H1 (cell line): ENCODE results near the gene BSDC1. TPM values are rescaled to one million over a fixed set of nuclear protein-coding genes. Genes with fewer than 3 reads are reported as not detected.

ENCODE experiments used
- CTCF ChIA-PET: fragments of 300-600 bp; sonication (Branson Sonifier 250); formaldehyde crosslinking; loops from one replicate; lab custom pipeline; 2021; ENCODE audit not compliant: partially characterized antibody; lab: Charles Lee
- POLR2A ChIA-PET: fragments of 300-600 bp; sonication (Branson Sonifier 250); formaldehyde crosslinking; loops from one replicate; lab custom pipeline; 2021; ENCODE audit warnings: inconsistent platforms; ENCODE audit not compliant: partially characterized antibody; lab: Charles Lee
- DNase-seq, 2 experiments: peaks; one replicate each; pipeline versions ENCODE4 v3.0.0 to v3.0.0-alpha.2; 2010 to 2022; ENCODE audit warnings: low spot score in 2 of 2, low read depth in 1 of 2, mixed read lengths in 1 of 2
- FAIRE-seq: peaks from 2 replicates; lab custom pipeline; 2011; peaks lifted over from hg19 to GRCh38; lab: Jason Lieb, UNC
- H2AFZ ChIP-seq: 2 replicates; pipeline ENCODE4 v1.8.1; 2012; ENCODE audit warnings: low read length, inconsistent platforms
- H2AK5ac ChIP-seq: 2 replicates; pipeline ENCODE4 v1.6.1; 2013; ENCODE audit warnings: low read depth, low read length
- H2BK120ac ChIP-seq: replicated peaks from 2 replicates; pipeline ENCODE3; 2013; ENCODE audit warnings: low read depth, low read length, inconsistent platforms
- H2BK12ac ChIP-seq: 2 replicates; pipeline ENCODE4 v1.6.1; 2013; ENCODE audit warnings: low read depth, low read length
- H2BK15ac ChIP-seq: 2 replicates; pipeline ENCODE4 v1.6.1; 2013; ENCODE audit warnings: low read length
- H2BK20ac ChIP-seq: 2 replicates; pipeline ENCODE4 v1.6.1; 2013; ENCODE audit warnings: low read length
- H2BK5ac ChIP-seq: 2 replicates; pipeline ENCODE4 v1.6.1; 2013; ENCODE audit warnings: low read depth, low read length
- H3K14ac ChIP-seq: 2 replicates; pipeline ENCODE4 v1.6.1; 2013; ENCODE audit warnings: inconsistent platforms; ENCODE audit not compliant: insufficient read length
- H3K18ac ChIP-seq: 2 replicates; pipeline ENCODE4 v1.6.1; 2013; ENCODE audit warnings: low read length; ENCODE audit errors: extremely low read depth
- H3K23ac ChIP-seq: 2 replicates; pipeline ENCODE4 v1.6.1; 2013; ENCODE audit warnings: inconsistent platforms; ENCODE audit not compliant: insufficient read length
- H3K23me2 ChIP-seq: 2 replicates; pipeline ENCODE4 v1.6.1; 2013; ENCODE audit warnings: low read depth, low read length
- H3K27ac ChIP-seq: 2 replicates; pipeline ENCODE4 v1.6.1; 2011; ENCODE audit warnings: low read depth, low read length, inconsistent platforms
- H3K27me3 ChIP-seq, 4 experiments: replicated peaks in 1 of 4; 1 replicate in 1 of 4; 2 replicates in 3 of 4; pipeline versions ENCODE4 v1.6.1 to v1.8.1; 2011 to 2013; ENCODE audit warnings: low read length in 3 of 4, mild to moderate bottlenecking in 3 of 4, inconsistent platforms in 2 of 4, mixed read lengths in 2 of 4, moderate library complexity in 1 of 4; ENCODE audit not compliant: control insufficient read depth in 3 of 4, insufficient read depth in 3 of 4; ENCODE audit errors: extremely low read depth in 1 of 4
- H3K36me3 ChIP-seq, 4 experiments: 2 replicates each; pipeline versions ENCODE4 v1.6.1 to v1.8.1; 2011 to 2013; ENCODE audit warnings: mild to moderate bottlenecking in 4 of 4, low read length in 3 of 4, moderate library complexity in 2 of 4, control low read depth in 1 of 4, inconsistent platforms in 1 of 4; ENCODE audit not compliant: insufficient read depth in 4 of 4, control insufficient read depth in 2 of 4
- H3K4ac ChIP-seq: replicated peaks from 2 replicates; pipeline ENCODE3; 2013; ENCODE audit warnings: low read length, low read depth, mixed read lengths, inconsistent platforms; ENCODE audit not compliant: insufficient read length
- H3K4me1 ChIP-seq, 4 experiments: replicated peaks in 1 of 4; 1 replicate in 1 of 4; 2 replicates in 3 of 4; pipeline versions ENCODE4 v1.6.1 to v1.8.1; 2011 to 2013; ENCODE audit warnings: low read length in 3 of 4, inconsistent platforms in 2 of 4, mixed read lengths in 1 of 4; ENCODE audit not compliant: insufficient read depth in 4 of 4, control insufficient read depth in 3 of 4
- H3K4me2 ChIP-seq, 2 experiments: 2 replicates each; pipeline versions ENCODE4 v1.6.1 to v1.8.1; 2011 to 2013; ENCODE audit warnings: low read depth in 2 of 2, low read length in 2 of 2, control low read depth in 1 of 2, inconsistent platforms in 1 of 2, mild to moderate bottlenecking in 1 of 2; ENCODE audit not compliant: insufficient read depth in 1 of 2
- H3K4me3 ChIP-seq, 4 experiments: fragments of 200-600, 300-600 bp in 1 of 4; sonication (generic), shearing (Covaris generic), sonication (Bioruptor Twin) in 1 of 4; 2 replicates each; pipeline versions ENCODE4 v1.5.1 to v1.8.1; 2011 to 2016; ENCODE audit warnings: low read length in 4 of 4, low read depth in 3 of 4, control low read depth in 2 of 4, inconsistent platforms in 2 of 4, mild to moderate bottlenecking in 2 of 4, mixed read lengths in 1 of 4, moderate library complexity in 1 of 4; ENCODE audit not compliant: insufficient read depth in 2 of 4; ENCODE audit errors: extremely low read depth in 1 of 4
- H3K56ac ChIP-seq: replicated peaks from 2 replicates; pipeline ENCODE3; 2013; ENCODE audit warnings: low read depth, mild to moderate bottlenecking, mixed read lengths, low read length, inconsistent platforms; ENCODE audit not compliant: insufficient read length
- H3K79me1 ChIP-seq: 2 replicates; pipeline ENCODE4 v1.6.1; 2013; ENCODE audit warnings: low read depth, low read length, control low read depth
- H3K79me2 ChIP-seq, 2 experiments: 2 replicates each; pipeline versions ENCODE4 v1.6.1 to v1.8.1; 2012 to 2013; ENCODE audit warnings: low read length in 2 of 2, mild to moderate bottlenecking in 2 of 2, inconsistent platforms in 1 of 2; ENCODE audit not compliant: insufficient read depth in 2 of 2, control insufficient read depth in 1 of 2
- H3K9ac ChIP-seq, 4 experiments: replicated peaks in 1 of 4; 1 replicate in 1 of 4; 2 replicates in 3 of 4; pipeline versions ENCODE4 v1.6.1 to v1.8.1; 2011 to 2013; ENCODE audit warnings: low read depth in 3 of 4, low read length in 3 of 4, control low read depth in 2 of 4, mild to moderate bottlenecking in 2 of 4, moderate library complexity in 2 of 4, inconsistent platforms in 1 of 4; ENCODE audit errors: extremely low read depth in 1 of 4
- H3K9me3 ChIP-seq, 2 experiments: 2 replicates each; pipeline versions ENCODE4 v1.6.1 to v1.8.1; 2012 to 2013; ENCODE audit warnings: mild to moderate bottlenecking in 2 of 2, moderate library complexity in 2 of 2, control low read depth in 1 of 2, inconsistent platforms in 1 of 2, low read depth in 1 of 2, low read length in 1 of 2, mixed read lengths in 1 of 2; ENCODE audit not compliant: insufficient read depth in 2 of 2
- H4K20me1 ChIP-seq, 2 experiments: replicated peaks in 1 of 2; 2 replicates each; pipeline versions ENCODE3 to v1.8.1; 2011 to 2013; ENCODE audit warnings: inconsistent platforms in 2 of 2, low read length in 2 of 2, mild to moderate bottlenecking in 1 of 2; ENCODE audit not compliant: insufficient read depth in 2 of 2, control insufficient read depth in 1 of 2
- H4K5ac ChIP-seq: 2 replicates; pipeline ENCODE4 v1.6.1; 2013; ENCODE audit warnings: low read length, low read depth, mixed read lengths, inconsistent platforms; ENCODE audit not compliant: insufficient read length
- H4K8ac ChIP-seq: 2 replicates; pipeline ENCODE4 v1.8.0; 2013; ENCODE audit warnings: mild to moderate bottlenecking, moderate library complexity, low read length, inconsistent platforms; ENCODE audit not compliant: insufficient read depth; ENCODE audit errors: extremely low read depth
- H4K91ac ChIP-seq: replicated peaks from 2 replicates; pipeline ENCODE3; 2013; ENCODE audit warnings: low read length, mixed read lengths, inconsistent platforms; ENCODE audit not compliant: insufficient read length
- CBX8 ChIP-seq: fragments of 300-800, 300-1000 bp; sonication (generic); IDR thresholded peaks from 2 replicates; pipeline ENCODE4 v1.7.1; 2016; ENCODE audit warnings: low read depth, low read length, borderline replicate concordance
- JUND ChIP-seq: IDR thresholded peaks from 2 replicates; pipeline ENCODE4 v1.6.1; 2011; ENCODE audit warnings: mild to moderate bottlenecking, improper control_type of control experiment, low read length
- POLR2AphosphoS5 ChIP-seq: IDR thresholded peaks from 2 replicates; pipeline ENCODE4 v1.6.1; 2011; ENCODE audit warnings: low read depth, low read length
- WGBS, 2 experiments: shearing (Covaris generic) in 1 of 2; methylation state at CpG; one replicate each; pipeline versions ENCODE4 v1.1.6 to v1.1.7; 2013 to 2015; ENCODE audit warnings: low lambda C conversion rate in 2 of 2, mixed read lengths in 2 of 2, inconsistent platforms in 1 of 2, low coverage in 1 of 2, missing lambda C conversion rate in 1 of 2; ENCODE audit not compliant: insufficient replicate concordance in 2 of 2, insufficient coverage in 1 of 2, insufficient read length in 1 of 2; ENCODE audit errors: extremely low coverage in 1 of 2, missing lambda C conversion rate in 1 of 2; 5-methylcytosine and 5-hydroxymethylcytosine counted together
- polyA plus RNA-seq, 7 experiments: library from polyadenylated mRNA; depleted of rRNA in 3 of 7; stranded (reverse) in 5 of 7; unstranded in 2 of 7; fragments of >200 nt in 5 of 7; fragments of 200-250 nt in 2 of 7; gene quantifications; 1 replicate in 5 of 7; 2 replicates in 1 of 7; 4 replicates in 1 of 7; pipeline versions ENCODE4 v1.2.1 to v1.2.3, GENCODE V29; 2011 to 2013; ENCODE audit warnings: missing spikeins in 2 of 7, mixed read lengths in 2 of 7
- total RNA-seq: library from RNA; stranded (reverse); fragmentation: NEBNext Ultra II Directional; extraction: Animal tissue kit (Norgen Biotek cat#: 25700); gene quantifications from 2 replicates; pipeline ENCODE4 v1.2.1, GENCODE V29; 2021

The BSDC1 gene
- total and polyA plus RNA-seq, 2 of the 8 experiments (the other 6 are each of a cell fraction or from before 2014, with no cell fraction given) = 24.8 to 40.7 TPM

DNA sequence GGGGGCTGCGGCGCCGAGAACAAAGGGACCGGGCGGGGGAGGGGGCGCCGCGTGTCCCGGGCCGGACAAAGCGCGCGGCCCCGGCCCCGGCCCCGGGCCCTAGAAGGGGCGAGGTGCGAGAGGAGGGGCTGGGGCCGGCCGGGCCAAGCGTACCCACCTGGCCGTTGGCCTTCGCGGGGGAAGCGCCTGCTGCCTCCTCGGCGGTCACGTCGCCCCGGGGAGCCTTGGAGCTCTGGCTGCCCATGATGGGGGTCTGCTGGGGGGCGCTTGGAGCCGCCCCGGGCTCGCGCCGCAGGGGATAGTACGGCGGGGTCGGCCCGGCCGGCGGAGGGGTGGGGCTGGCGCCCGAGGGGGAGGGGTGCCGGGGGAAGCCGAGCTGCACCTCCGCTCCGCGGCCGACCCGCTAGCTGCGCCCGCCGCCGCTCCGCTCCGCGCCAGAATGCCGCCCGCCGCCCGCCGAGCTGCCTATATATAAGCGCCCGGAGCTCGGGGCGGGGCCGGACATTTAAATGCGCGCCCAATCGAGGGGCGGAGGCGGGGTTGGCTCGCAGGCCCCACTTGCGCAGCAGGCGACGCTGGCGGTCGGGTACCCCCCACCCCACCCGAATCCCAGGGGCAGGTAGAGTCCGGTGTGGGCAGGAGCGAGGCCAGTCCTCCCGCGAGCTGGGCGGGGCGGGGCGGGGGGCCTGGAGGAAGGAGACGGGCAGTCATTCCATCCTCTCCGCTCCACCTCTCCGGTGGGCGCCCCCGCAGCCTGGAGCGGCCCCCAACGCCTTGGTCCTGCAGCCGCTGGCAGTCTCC lies 58.3 kb downstream of the BSDC1 start, which contains the start of gene MARCKSL1:
Gene MARCKSL1, minus strand, starts transcription at position 444 of the 801 bp plus-strand sequence. Its CDS starts 200 bp downstream, at position 244.
- H2AFZ ChIP-seq = no peak within 1 kb of the TSS
- no peak within 1 kb of the TSS for H3K23ac ChIP-seq
- ChIA-PET POLR2A (interaction anchor here (0.7 to 13.4 kb wide), 40 partner anchors 8 to 1756 kb away, joined by 3 to 321 read pairs (median 5); partner anchors contain the start of genes BSDC1, CCDC28B, COL16A1 and FAM167B), CTCF (interaction anchor here (0.7 to 1.7 kb wide), 2 partner anchors 15 kb away, joined by 4 to 5 read pairs; no protein-coding TSS in a partner anchor)
- WGBS, 2 experiments = 2% methylated on average over 26 of the region's 95 CpGs; no CpG with 5 or more reads in 1 of the 2 experiments
- H3K56ac ChIP-seq = peak within 1 kb of the TSS; percentile 20
- H3K18ac ChIP-seq = peak within 1 kb of the TSS; percentile 87
- H3K79me1 ChIP-seq = peaks cover 2% of the 10 kb centered on the region; the same call in 1 of the 2 replicates
- peaks cover 9 to 18% of the 10 kb centered on the region in 2 experiments for H4K20me1 ChIP-seq
- peak within 1 kb of the TSS; percentile 4 for H4K91ac ChIP-seq
- H3K79me2 ChIP-seq = peaks cover 4 to 21% of the 10 kb centered on the region in 2 experiments; a peak in 3 of 4 replicates
- DNase-seq (peak; percentile 27 to 94), FAIRE-seq (no peak)
- peak within 1 kb of the TSS; percentile 86 to 98 (median 89) for H3K9ac ChIP-seq
- H2AK5ac ChIP-seq = peak within 1 kb of the TSS; percentile 6; the same call in 1 of the 2 replicates
- peak within 1 kb of the TSS; percentile 92 to 94 (median 93) for H3K4me3 ChIP-seq
- peak within 1 kb of the TSS; percentile 83 to 93 for H3K4me2 ChIP-seq
- H3K27ac ChIP-seq = peak within 1 kb of the TSS; percentile 92
- peak within 1 kb of the TSS; percentile 98 for H4K8ac ChIP-seq
- peak within 1 kb of the TSS; percentile 81 for H4K5ac ChIP-seq
- H3K23me2 ChIP-seq = peaks cover 10% of the 10 kb centered on the region; the same call in 1 of the 2 replicates
- H2BK20ac ChIP-seq = 0 out of 2 replicates have a peak within 1 kb of the TSS, but pooled peaks have one; percentile 86
- peak within 1 kb of the TSS; percentile 9 for H3K4ac ChIP-seq
- no peak within 1 kb of the TSS for H2BK120ac ChIP-seq
- H3K4me1 ChIP-seq = peaks cover 5 to 34% (median 25%) of the 10 kb centered on the region in 4 experiments
- no peak within 1 kb of the TSS for H3K14ac ChIP-seq
- 0 out of 2 replicates have a peak within 1 kb of the TSS, but pooled peaks have one; percentile 62 for H2BK12ac ChIP-seq
- peak within 1 kb of the TSS; percentile 75 for H2BK15ac ChIP-seq
- peak within 1 kb of the TSS; percentile 73; the same call in 1 of the 2 replicates for H2BK5ac ChIP-seq
- no peaks in the 10 kb centered on the region for H3K9me3 ChIP-seq
- peaks cover 0 to 7% (median 2%) of the 10 kb centered on the region in 4 experiments; a peak in 4 of 7 replicates for H3K27me3 ChIP-seq
- peaks cover 10 to 39% (median 15%) of the 10 kb centered on the region in 4 experiments; a peak in 6 of 8 replicates for H3K36me3 ChIP-seq
- TF ChIP-seq POLR2AphosphoS5 = peak; percentile 82
- no peak for TF ChIP-seq CBX8
- TF ChIP-seq JUND = no peak
